HK-2 (cell line): ENCODE results near the gene KRT82.
"Not testable (repeated sequence)": the region's sequence is repeated elsewhere in the genome, so short reads cannot be mapped to it uniquely, and the experiment has no call there.

Source experiments
- DNase-seq: peaks from one replicate; pipeline ENCODE4 v3.0.0-alpha.2; 2018; ENCODE audit not compliant: unreplicated experiment

The KRT82 gene

DNA sequence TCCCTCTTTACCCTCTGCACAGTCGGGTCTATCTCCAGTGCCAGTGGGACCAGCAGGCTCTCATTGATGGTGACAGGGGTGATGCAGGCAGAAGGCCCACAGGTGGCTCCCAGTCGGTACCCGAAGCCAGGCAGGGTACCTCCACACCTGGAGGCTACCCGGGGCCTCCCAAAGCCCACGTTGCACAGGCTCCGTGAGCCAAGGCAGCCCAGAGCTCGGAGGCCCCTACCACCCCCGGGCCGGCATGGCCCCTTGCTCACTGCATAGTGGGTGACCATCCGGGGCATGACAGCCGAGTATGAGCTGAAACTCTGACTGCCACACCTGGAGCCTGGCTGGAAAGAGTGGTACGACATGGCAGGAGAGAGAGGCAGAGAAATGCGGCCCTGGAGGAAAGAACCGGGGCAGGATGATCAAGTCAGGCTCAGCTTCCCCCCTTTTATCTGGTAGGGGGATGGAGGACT lies at the start of gene KRT82:
KRT82 (minus strand) TSS at position 414 of the 464 bp plus-strand sequence; CDS start at position 356, 58 bp downstream.
- DNase-seq, result no peak

GRCh38 chr12:52455821-52456220 lies 49.7 kb upstream of the KRT82 start:
- no peak for DNase-seq

DNA sequence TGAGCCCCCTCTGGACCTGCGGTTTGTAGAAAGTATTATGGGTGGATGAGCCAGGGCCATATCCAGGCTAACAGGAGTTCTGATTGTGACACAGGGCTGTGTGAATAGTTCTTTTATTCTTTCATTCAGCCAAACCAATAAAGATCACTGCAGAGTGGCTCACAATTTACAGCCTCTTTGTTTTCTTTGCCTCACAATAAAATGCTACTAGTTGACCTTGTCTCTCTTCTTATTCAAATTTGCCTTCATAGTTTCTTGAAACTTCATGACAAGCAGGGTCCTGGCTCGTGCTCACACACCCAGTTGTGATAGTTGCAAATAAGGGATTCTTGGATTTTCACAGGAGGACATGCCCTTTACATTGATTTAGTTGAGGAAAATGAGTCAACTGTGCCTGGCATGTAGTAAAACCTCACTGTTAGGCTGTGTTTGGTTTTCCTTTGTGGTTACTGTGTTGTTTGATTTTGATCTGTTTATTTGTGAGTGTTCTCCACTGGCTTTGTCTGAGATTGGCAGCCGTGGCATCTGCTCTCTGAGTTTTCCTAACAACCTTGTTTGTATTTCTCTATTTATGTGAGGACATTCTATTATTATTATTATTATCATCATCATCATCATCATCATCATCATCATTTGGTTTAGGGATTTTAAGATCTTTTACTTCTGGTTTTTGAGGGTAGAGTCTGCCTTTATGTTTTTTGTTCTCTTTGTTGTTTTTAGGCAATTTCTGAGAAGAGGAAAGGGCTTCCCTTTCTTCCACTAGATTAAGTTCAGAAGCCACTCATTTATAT lies 48.5 kb upstream of the KRT82 start:
- DNase-seq, result no peak

DNA sequence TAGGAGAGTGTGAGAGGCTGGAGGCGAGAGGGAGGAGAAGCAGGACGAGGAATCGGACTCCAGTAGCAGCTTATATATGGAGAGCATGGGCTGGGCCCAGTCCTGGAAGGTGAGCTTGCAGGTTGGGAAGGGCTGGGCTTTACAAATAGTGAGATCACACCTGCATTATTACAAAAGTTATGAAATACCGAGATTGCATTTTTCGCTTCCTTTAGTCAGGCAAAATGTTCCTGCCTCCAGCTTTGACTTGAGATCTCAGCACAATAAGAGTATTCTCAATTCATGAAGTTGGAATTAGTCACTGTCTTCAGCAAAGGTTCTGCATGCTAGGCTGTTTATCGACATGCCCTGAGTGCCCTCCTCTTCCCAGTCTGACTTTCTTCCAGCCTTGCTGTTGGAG lies 46.0 kb upstream of the KRT82 start, which contains the start of gene KRT6B:
KRT6B (minus strand) TSS at position 46 of the 400 bp plus-strand sequence. CDS start 68 bp downstream, outside the sequence.
- no peak for DNase-seq

DNA sequence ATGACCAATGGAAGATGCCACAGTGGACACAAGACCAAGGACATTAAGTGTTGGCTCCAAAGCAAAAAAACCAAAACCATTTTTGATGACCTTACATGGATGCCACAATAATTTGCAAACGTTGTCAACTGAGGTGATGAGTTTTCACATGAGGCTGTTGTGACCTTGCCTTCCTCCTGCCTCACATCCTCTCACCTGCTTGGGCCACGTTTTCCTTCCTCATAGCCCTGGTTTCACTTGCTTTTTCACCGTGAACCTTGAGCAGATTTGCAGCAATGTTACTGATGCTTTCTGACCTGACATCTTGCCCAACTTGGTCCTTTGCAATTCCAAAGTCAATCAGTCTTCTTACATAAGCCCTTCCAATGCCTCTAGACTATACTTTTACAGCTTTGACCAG lies 42.1 kb upstream of the KRT82 start:
- DNase-seq, result no peak

DNA sequence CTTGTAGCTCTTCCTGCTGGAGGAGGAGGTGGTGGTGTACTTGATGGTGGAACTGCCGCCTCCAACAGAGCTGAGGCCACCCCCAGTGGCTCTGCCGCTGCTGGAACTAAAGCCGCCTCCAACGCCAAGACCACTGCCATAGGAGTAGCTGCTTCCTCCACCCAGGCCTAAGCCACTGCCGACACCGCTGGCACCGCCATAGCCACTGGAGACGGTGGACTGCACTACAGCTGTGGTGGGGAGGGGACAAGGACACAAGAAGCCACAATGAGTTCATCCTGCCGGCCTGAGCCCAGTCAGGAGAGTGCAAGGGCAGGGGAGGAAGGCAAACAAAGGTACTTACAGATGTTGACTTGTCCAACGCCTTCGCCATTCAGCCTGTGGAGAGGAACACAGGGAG lies 41.1 kb upstream of the KRT82 start:
- DNase-seq, result not testable (repeated sequence)

GRCh38 chr12:52446367-52447045 lies 40.4 kb upstream of the KRT82 start:
- no peak for DNase-seq

GRCh38 chr12:52445876-52446275 lies 39.7 kb upstream of the KRT82 start:
- DNase-seq, result no peak

- DNase-seq, result no peak
Observed at GRCh38 chr12:52444647-52445595, 38.8 kb upstream of the KRT82 start.

DNA sequence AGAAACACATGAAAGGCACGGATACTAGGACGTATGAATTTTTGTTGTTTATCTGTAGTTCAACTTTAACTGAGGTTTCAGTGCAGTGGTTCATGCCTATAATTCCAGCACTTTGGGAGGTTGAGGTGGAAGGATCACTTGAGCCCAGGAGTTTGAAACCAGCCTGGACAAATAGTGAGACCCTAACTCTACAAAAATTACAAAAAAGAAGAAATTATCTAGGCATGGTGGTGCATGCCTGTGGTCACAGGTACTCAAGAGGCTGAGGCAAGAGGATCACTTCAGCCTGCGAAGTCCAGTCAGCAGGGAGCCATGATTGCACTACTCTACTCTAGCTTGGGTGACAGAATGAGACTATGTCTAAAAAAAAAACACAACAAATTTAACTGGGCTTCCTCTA lies 37.8 kb upstream of the KRT82 start:
- no peak for DNase-seq

- DNase-seq, result peak; percentile 50
Observed at GRCh38 chr12:52442600-52443061, 36.5 kb upstream of the KRT82 start.

DNA sequence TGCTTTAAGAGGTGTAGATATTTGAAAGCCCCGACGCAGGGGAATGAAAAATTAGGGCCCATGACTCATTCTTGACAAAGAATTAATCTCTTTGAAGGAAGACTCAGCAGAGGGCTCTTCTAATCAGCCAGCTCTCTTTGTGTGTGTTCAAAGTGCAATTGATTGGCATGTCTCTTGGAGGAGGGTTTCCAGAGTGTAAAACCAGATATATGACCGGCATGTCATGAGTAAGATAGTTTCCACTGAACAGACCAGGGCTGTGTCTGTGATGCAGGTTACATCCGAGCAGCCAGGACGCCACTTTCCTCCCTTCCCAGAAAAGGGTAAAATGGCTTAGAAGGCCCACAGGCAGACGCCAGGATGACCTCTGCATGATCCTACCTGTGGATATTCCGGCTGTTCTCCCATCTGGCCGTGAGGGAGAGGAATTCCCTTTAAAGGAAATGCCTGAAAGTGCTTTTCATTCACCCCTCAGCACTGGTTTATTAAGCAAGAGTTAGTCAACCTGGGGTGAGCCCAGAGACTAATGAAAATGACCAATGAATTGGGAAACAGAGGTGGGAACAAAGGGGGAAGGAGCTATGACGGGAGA lies 35.3 kb upstream of the KRT82 start:
- peak; percentile 1 for DNase-seq

GRCh38 chr12:52440821-52441319 lies 34.7 kb upstream of the KRT82 start:
- DNase-seq, result no peak

GRCh38 chr12:52439845-52440244 lies 33.7 kb upstream of the KRT82 start:
- no peak for DNase-seq

DNA sequence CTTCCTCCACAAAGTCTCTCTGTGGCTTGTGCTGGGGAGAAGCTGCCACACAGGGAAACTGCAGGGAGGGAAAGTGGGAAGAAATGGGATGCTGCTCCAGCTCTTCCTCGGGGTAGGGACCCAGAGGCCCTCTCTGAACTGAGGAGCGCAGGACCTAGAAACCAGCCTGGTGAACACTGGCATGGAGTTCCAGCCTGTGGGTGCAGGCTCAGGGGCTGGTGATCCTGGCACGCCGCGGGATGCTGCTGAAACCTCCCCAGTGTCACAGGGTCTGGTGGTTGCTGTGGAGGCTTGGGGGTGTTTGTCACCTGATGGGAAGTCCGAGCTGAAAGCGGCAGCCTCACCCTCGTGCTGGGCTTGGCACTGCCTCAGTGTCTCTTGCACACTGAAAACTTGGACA lies 33.3 kb upstream of the KRT82 start:
- DNase-seq, result no peak

DNA sequence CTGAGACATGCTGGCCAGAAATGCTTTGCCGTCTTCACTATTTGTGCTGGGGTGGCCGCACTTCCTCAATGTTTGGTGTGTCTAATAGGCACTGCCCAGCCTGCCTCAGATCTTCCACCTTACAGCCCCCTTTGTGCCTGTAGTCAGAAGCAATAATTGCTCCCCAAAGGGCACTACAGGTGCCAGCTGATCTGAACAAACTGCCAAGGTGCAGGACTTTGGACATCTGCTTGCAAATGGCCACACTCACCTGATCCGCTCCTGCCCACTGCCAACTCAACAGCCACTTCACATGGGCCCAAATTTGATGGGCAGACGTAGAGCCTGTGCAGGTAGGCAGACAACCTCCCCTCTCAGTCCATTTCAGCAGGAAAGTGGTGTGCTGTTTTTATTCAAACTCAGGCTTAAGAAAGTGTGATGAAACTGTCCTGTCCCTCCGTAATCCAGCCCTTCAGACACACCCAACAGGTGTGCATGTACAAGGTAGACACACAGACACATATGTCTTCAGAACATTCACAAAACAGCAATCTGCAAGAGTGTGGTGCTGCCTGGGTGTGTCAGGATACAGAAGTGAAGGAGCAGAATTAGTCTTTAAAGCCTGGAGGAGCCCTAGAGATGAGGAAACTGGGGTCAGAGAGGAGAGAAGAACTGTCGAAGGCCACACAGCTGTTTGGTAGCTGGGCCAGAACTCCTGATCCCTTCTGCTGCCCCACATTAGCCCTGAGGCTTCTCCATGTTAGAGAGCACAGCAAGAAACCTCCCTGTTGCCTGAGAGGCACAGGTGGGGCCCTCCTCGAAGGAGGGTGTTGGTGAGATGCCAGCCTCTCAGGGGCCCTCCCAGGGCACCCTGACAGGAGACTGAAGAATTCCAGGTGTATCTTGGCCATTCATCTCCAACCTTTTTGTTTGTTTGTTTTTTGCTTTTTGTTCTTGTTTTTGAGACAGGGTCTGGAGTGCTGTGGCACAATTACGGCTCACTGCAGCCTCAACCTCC lies 32.5 kb upstream of the KRT82 start:
- no peak for DNase-seq

DNA sequence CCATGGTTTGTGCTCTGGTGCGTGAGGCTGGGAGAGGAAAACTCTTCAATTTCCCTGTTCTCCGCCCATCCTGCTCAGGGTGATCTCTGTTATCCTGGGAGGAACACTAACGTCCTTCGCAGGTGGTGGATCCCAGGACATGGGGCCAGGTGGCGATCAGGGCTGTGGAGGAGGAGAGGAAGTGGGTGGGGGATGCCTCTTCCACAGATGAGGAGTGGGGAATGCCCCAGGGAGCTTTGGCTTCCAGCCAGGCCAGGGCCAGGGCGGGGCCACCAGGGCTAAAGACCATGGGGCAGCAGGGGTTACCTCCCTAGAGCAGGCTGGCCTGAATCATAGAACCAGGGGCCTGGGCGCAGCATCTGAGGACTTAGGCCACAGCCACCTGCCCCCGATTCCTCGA lies 31.4 kb upstream of the KRT82 start:
- no peak for DNase-seq

DNA sequence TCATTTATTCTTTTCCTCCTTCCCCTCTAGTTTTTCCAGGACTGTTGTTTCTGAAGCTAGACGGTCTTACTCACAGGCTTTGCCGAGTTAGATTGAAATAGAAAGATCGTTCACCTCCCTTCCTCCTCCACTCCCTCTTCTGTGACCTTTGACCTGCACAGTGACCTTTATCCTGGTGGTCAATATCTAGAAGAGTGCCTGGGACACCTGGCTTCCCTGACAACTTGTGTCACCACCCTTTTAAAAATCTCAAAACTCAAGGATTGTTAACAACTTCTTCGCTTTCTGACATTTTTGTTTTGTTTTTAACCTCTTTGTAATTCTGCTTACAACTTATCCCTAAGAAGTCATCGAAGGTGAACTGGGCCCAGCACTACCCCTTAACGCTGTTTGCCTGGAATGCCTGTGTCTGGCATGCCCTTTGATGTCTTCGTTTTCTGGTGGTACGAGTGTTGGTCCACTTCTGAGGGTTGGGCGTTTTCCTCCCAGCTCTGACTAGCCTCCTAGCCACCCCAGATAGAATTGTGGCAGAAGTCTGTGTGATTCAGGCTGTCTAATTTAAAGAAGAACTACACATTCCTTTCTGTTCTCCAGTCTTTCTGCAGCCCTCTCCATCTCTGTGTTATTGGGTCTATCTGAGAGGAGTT lies 30.8 kb upstream of the KRT82 start:
- DNase-seq, result no peak
